Left ventricle myocardium superior (tissue), 1 donor: Measurements from ENCODE around the gene CLEC2D. TPM values are rescaled to one million over a fixed set of nuclear protein-coding genes. Genes with fewer than 3 reads are reported as not detected.
"Not testable (repeated sequence)": the region's sequence is repeated elsewhere in the genome, so short reads cannot be mapped to it uniquely, and the experiment has no call there.

Experiments
- ATAC-seq: fragments of 200-7000 bp; cut with Tn5 transposase; one replicate; pipeline ENCODE4 v1.9.1; 2020; ENCODE audit warnings: mild to moderate bottlenecking, moderate library complexity
- DNase-seq: peaks from one replicate; pipeline ENCODE4 v3.0.0-alpha.2; 2020
- intact Hi-C: fragments of 100-400 bp; cut with micrococcal nuclease; formaldehyde crosslinking; loops from one replicate; pipeline ENCODE4 v1.11.0; 2022
- total RNA-seq: library from RNA; stranded (reverse); fragmentation: NEBNext Ultra II Directional; extraction: Animal tissue kit (Norgen Biotek cat#: 25700); gene quantifications from one replicate; pipeline ENCODE4 v1.2.1, GENCODE V29; 2021
- donor health status: DM: no; HTN: yes; CAD: no; lungs with severe emphysema.

Gene CLEC2D
- total RNA-seq, 1 donor from 2014 or later: 4.2 TPM

DNA sequence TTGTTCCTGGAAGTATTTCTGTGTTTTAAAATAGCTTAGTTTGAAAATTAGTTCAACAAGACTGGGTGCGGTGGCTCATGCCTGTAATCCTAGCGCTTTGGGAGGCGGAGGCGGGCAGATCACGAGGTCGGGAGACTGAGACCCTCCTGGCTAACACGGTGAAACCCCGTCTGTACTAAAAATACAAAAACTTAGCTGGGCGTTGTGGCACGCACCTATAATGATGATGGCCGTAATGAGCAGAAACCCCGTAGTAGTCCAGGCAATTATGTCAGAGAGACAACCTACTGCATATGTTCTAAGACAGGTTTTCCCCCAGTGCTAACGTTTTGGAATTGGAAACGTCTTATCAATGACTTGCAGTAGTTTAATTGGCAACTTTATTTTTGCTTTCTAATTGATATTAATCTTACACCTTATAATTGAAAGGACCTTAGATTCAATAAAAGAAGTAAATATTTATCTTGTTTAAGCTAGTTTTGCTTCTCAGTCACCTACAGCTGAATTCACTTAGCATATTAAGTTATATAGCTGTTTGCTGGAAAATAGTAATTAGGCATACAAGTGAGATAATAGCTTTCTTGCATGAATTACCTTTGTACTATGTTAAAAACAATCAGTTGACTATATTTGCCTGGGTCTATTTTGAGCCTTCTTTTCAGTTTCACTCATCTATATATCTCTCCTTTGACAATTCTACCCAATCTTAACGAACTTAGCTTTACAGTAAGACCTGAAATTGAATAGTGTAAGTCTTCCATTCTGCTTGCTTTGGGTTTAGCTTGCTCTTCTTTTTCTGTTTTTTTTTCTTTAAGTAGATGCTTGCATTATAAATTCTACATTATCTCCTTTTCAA is 47.8 kb downstream of the CLEC2D start:
- DNase-seq: no peak

DNA sequence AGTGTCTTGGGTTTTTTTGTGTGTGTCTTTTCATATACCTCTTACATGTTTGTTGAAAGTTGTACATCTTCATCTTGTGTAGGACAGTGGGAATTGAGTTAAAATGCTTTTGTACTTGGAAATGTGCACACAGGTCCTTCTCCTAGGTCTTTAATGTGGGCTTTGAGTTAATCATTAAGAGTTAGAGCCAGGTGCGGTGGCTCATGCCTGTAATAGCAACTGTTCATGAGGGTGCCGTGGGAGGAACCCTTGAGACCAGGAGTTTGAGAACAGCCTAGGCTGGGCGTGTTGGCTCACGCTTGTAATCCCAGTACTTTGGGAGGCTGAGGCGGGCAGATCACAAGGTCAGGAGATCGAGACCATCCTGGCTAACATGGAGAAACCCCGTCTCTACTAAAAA is 49.5 kb downstream of the CLEC2D start:
- no peak for ATAC-seq
- intact Hi-C loops: no loop called here
- DNase-seq: no peak

More for the DNA sequence above, 47.8 kb downstream of the CLEC2D start:
- intact Hi-C loops: no loop called here
- ATAC-seq: no peak

DNA sequence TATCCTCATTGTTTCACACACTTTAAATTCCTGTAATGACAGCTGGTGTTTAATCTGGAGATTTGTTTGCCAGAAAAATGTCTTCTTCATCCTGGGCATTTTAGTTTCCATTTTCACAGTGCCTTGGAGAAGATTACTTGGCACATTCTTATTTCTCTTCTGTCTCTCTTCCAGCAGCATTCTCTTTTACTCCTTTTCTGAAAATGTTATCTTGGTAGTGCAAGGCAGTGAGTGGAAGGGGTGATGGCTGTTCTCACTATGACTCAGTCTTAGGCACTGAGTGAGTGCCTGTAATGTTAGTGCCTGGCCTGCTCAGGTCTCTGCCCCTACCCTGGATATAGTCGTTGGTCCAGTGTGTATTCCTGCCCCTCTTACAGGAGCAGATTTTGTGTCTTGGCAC is 50.3 kb downstream of the CLEC2D start:
- ATAC-seq (no peak), DNase-seq (no peak)
- intact Hi-C loops: no loop called here

DNA sequence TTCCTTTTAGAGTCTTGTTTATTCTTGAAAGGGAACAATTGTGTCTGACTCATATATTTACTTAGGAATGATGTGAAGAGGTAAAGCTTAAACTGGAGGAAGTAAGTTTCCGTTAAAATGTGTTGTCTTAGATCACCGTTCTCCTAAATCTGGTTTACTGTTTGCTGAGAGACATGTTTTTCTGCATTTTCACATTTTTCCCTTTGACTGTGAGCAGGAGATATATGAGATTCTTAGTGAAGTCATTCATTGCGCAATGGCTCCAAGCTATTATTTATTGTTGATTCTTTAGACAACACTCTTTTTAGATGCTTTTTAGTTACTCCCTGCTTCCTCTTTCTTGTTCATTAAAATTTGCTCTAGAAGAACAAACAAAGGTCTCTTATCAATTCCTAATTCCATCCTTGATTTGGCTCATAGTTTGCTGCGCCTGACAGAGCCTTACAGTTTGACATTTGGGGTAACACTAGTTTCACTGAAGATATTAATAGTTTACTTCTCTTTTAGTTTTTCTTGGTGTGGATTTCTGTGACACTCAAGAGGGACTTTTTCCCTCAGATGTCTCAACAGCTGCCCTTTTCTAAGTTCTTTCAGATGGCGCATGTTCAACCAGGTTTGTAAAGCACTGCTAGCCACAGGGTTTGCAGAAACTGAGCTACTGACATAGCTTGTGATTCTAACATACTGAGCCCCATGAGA is 52.0 kb downstream of the CLEC2D start:
- DNase-seq (no peak), ATAC-seq (no peak)
- intact Hi-C loops: no loop called here

DNA sequence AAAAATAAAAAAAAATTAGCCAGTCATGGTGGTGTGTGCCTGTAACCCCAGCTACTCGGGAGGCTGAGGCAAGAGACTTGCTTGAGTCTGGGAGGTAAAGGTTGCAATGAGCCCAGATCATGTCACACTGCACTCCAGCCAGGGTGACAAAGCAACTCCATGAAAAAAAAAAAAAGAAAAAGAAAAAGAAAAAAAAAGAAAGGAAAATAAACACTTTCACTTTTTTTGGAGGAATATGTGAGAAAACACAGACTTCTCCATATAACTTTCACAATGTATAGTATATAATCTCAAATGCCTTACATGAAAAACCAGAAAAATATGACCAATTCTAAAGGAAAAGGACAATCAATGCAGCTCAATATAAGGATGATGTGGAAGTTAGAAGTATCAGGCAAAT is 54.5 kb downstream of the CLEC2D start:
- no peak for DNase-seq
- no peak for ATAC-seq
- intact Hi-C loops: no loop called here

DNA sequence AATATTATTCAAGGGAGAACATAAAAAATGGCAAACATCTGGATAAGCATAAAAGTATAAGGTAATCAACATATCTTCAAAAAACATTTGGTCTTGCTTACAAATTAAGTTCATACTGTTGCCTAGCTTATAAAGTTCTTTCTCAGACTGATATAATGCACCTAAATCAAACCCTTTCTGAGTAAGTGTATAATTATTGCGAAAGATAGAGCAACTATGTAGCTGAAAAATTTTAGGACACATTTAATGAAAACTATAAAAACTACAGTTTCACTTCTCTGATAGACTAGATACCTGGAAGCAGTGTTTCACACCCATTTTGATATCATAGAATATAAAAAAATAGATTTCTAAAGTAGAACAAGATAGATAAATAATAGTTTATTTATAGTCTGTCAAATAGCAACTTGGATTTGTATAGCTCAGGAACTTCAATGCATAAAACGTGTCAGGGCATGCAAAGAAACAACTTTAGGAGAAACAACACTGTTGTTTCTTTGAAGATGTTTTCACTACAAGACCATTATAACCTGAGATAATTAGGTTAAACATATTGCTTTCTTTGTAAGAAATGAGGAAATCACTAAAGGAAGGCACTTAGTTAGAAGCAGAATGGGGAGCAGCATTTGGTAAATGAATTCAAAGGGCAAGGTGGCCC is 55.8 kb downstream of the CLEC2D start:
- intact Hi-C loops: no loop called here
- DNase-seq: no peak
- ATAC-seq: no peak

DNA sequence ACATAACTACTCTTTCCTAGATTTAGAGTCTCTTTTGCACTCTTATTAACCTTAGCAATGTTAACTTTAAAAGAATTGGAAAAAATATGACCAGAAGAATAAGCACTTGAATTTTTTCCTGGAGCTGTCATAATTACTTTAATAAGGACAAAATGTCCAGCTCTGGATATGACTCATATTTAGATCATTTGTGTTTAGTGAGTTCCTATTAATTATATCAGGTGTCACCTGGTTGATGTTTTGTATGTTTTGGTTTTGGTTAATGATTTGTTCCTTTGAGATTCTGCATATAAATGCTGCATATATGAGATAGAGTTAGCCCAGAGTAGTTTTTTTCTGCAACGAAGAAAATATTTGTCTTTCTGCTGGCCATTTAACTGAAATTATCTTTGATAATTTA is 58.3 kb downstream of the CLEC2D start:
- ATAC-seq (no peak), DNase-seq (no peak)
- intact Hi-C loops: no loop called here

DNA sequence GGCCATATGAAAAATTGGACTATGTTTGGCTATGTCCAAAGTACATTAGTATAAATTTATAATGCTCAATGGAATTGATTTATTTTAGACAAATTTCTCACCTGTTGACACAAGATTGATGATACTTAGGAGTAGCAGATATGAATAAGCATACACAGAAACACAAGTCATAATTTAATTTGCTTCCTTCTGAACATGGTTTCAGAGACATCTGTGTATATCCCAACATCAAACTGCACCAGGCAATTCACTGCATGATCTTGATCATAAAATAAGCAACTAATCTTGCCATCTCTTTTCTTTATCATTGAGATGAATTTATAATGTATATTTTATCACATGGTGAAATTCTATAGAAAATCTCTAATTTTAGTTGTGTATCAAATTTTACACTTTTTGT is 59.6 kb downstream of the CLEC2D start:
- DNase-seq (no peak), ATAC-seq (no peak)
- intact Hi-C loops: no loop called here

DNA sequence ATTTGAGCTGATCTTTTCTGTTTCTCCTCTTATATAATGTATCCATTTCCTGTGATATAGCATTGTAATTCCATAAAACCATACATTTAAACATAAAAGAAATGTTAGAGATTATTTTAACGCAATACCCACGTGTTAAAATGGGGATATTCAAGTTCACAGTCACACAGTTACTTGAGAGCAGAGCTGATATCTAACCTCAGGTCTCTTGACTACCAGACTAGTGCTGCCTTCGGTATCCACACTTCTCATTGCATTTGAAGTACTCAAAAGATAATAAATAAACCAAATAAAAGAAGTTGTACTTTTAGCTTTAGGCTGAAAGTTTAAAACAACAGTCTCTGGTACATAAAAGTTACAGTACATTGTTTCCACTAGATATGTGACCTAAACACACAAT is 60.5 kb downstream of the CLEC2D start:
- intact Hi-C loops: no loop called here
- no peak for ATAC-seq
- no peak for DNase-seq

DNA sequence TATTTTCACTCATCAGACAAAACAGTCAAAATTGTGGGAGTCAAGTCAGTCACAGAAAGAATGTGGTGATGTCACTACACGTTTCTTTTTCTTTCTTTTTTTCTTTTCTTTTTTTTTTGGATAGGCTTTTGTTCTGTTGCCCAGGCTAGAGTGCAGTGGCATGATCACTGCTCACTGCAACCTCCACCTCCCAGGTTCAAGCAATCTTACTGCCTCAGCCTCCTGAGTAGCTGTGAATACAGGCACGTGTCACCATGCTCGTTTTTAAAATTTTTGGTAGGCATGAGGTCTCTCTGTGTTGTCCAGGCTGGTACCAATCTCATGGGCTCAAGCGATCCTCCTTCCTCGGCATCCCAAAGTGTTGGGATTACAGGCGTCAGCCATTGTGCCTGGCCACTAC is 61.1 kb downstream of the CLEC2D start:
- ATAC-seq (no peak), DNase-seq (no peak)
- intact Hi-C loops: no loop called here

DNA sequence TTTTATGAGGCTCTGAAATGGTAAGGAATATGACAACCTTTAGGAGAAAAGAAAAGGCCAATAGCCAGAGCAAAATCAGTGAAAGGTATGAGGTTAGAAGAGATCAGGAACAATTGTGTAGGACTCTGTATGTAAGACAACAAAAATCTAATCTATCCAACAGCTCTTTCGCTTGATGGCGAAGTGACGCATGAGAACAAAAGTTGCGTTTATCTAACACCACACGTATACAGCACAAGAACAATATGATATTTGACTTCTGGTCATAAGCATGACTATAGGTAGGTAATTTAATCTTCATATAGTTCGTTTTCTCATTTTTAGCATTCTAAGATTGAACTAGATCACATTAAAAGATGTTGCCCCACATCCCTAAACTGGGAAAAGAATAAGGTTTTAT is 61.9 kb downstream of the CLEC2D start:
- ATAC-seq (no peak), DNase-seq (no peak)
- intact Hi-C loops: no loop called here

DNA sequence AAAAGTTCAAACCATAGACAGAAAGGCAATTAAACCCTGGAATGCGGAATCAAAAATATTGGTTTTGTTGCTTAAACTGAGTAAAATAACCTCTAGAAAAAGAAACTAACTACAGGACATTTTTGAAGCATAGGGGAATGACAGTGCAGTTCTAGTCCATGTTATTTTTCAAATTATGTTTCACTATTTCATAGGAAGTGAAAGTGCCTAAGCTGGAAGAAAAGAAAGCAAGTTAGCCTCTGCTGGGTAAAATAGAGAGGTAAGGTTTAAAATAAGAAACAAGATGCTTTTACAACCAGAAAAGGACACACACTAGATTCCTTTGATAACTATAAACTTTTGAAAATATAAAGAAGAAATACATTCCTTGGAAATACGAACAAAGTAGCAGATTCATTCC is 62.3 kb downstream of the CLEC2D start:
- ATAC-seq: no peak
- no peak for DNase-seq
- intact Hi-C loops: no loop called here

DNA sequence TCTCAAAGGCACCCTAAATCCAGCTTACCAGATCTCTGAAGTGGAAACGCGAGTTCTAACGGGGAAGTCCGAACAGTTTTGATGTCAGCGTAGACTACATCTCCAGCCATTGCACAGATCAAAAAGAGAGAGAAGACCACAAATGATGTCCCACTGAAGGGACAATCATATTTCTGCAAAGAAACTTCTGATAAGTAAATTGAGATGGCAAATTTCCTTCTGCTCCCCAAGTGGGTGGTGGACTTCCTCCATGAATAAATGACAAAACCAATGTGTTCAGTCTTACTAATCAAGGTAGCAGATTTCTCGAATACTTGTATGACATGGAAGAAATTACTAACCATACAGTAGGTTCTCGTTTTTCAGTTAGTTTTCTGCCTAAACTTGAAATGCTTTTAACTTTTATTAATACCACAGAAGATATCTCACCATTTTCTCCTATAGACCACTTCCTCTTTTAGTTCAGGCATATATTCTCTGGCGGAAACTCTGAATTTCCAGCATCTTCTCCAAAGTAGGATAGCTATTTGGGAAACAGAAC is 63.5 kb downstream of the CLEC2D start, which contains the start of gene CLECL1:
TSS of gene CLECL1 (minus strand) at position 177 of the 541 bp plus-strand sequence.
- DNase-seq (no peak), ATAC-seq (no peak)
- intact Hi-C loops: no loop called here

DNA sequence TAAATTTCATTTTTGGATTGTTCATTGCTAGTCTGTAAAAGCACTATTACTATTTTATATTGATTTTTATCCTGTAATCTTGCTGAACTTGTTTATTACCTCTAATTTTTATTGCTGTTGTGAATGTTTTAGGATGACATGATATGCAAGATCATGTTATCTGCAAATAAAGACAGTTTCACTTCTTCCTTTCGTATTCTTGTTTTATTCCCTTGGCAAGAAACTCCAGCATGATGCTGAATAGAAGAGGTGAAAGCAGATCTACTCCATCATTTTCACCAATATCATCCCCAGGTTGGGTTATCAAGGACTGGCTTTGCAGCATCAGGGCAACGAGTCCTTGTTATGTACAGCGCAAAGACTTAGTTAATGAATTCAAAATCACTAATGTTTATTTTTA is 66.1 kb downstream of the CLEC2D start:
- no peak for DNase-seq
- intact Hi-C loops: no loop called here
- no peak for ATAC-seq

DNA sequence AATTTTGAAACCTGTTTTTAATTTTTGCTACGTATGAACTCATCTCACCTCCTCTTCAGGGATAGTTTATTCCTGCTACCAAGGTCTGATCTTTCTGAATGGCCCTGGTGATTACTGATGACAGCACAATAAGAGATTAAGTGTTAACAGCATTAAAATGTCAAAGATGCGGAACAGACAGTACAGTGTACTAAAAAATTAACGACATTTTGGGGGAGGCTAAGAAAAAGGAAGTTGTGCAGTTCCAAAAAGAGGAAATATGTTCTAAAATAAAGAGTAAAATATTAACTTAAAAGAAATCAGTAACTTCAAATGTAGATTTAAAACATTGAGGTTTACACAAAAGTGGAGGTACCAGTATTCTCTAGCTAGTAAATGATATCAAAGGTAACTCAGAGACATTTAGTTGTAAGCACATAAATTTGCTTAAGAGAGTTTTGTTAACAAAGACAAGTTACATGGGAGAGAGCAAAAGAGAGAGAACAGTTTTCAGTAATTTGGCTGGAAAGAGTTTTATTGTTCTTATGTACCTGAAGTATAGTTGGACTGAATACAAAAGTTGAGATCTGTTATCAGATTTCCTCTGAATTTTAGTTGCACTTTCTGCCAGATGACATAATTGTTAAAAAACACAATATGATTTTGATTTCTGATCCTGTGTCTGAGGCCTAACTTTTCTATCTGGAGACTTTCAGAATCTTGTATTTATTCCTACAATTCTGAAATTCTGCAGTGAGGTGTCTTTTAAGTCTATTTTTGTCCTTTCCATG is 67.6 kb downstream of the CLEC2D start:
- DNase-seq: no peak
- intact Hi-C loops: no loop called here

DNA sequence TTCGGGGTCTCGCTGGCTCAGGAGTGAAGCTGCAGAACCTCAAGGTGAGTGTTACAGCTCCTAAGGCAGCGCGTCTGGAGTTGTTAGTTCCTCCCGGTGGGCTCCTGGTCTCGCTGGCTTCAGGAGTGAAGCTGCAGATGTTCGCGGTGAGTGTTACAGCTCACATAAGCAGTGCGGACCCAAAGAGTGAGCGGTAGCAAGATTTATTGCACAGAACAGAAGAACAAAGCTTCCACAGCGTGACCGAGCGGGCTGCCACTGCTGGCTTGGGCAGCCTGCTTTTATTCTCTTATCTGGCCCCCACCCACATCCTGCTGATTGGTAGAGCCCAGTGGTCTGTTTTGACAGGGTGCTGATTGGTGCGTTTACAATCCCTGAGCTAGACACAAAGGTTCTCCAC is 69.4 kb downstream of the CLEC2D start:
- DNase-seq, ATAC-seq, intact Hi-C loops: not testable (repeated sequence)

More for the DNA sequence above, 67.6 kb downstream of the CLEC2D start:
- peak; percentile 32 for ATAC-seq

DNA sequence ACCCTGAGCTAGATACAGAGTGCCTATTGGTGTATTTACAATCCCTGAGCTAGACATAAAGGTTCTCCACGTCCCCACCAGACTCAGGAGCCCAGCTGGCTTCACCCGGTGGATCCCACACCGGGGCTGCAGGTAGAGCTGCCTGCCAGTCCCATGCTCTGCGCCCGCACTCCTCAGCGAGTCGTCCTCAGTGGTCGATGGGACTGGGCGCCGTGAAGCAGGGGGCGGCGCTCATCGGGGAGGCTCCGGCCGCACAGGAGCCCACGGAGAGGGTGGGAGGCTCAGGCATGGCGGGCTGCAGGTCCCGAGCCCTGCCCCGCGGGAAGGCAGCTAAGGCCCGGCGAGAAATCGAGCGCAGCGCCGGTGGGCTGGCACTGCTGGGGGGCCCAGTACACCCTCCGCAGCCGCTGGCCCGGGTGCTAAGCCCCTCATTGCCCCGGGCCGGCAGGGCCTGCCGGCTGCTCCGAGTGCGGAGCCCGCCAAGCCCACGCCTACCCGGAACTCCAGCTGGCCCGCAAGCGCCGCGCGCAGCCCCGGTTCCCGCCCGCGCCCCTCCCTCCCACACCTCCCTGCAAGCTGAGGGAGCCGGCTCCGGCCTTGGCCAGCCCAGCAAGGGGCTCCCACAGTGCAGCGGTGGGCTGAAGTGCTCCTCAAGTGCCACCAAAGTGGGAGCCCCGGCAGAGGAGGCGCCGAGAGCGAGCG is 70.0 kb downstream of the CLEC2D start:
- DNase-seq: peak; percentile 39
- intact Hi-C loops, ATAC-seq: not testable (repeated sequence)

DNA sequence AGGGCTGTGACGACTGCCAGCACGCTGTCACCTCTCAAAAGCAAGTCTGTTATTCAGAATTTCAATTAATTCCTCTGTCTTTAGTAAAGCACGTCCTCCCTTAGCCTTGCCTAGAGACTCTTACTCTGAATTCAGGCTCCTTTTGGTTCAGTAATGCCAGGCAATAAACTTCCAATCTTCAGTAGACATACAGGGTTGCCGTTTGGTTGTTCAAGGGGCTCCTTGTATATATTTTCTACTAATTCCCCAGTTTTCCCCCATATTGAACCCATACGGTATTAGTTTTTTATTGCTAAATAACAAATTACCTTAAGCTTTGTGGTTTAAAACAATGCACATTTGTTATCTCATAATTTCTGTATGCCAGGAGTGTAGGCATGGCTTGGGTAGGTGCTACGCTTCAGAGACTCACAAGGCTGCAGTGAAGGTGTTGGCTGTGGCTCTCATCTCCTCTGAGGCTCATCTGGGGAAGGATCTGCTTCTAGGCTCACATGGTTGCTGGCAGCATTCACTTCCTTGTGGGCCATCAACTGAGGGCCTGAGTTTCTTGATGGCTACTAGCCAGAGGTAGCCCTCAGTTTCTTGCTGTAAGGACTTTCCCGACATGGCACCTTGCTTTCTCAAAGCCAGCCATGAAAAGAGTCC is 70.7 kb downstream of the CLEC2D start:
- intact Hi-C loops: no loop called here
- no peak for ATAC-seq
- no peak for DNase-seq
